Measurements from ENCODE around the gene ATXN2.
A peak's percentile ranks its signal among the peaks of the same experiment; 100 is the strongest.
"Not testable (repeated sequence)": the region's sequence is repeated elsewhere in the genome, so short reads cannot be mapped to it uniquely, and the experiment has no call there.

The ATXN2 gene

GRCh38 chr12:111413442-111414086, 185.6 kb downstream of the ATXN2 start:
- no peak for DNase-seq

GRCh38 chr12:111412830-111413441, 186.2 kb downstream of the ATXN2 start:
- DNase-seq, result no peak

GRCh38 chr12:111412007-111412829, 186.9 kb downstream of the ATXN2 start:
- no peak for DNase-seq

GRCh38 chr12:111411185-111411764, 187.8 kb downstream of the ATXN2 start:
- no peak for DNase-seq

- DNase-seq, result no peak
These were observed 188.5 kb downstream of the ATXN2 start for GRCh38 chr12:111410431-111411184.

GRCh38 chr12:111409780-111410430, 189.2 kb downstream of the ATXN2 start:
- DNase-seq, result no peak

GRCh38 chr12:111409403-111409779, 189.7 kb downstream of the ATXN2 start:
- peak; percentile 6 for DNase-seq

GRCh38 chr12:111408686-111409402, 190.3 kb downstream of the ATXN2 start:
- no peak for DNase-seq

- DNase-seq, result no peak
These were observed 191.0 kb downstream of the ATXN2 start for GRCh38 chr12:111408116-111408440.

GRCh38 chr12:111407377-111408115, 191.6 kb downstream of the ATXN2 start:
- DNase-seq, result no peak

- no peak for DNase-seq
These were observed 192.4 kb downstream of the ATXN2 start for GRCh38 chr12:111406474-111407376.

GRCh38 chr12:111405859-111406473, 193.1 kb downstream of the ATXN2 start, which contains the start of gene SH2B3:
Gene SH2B3, plus strand, starts transcription at chr12:111405923. Its CDS starts 12,223 bp downstream, at chr12:111418146.
- no peak for DNase-seq

- DNase-seq, result peak; percentile 81
These were observed 193.8 kb downstream of the ATXN2 start for GRCh38 chr12:111405149-111405858.

- DNase-seq, result no peak
These were observed 194.6 kb downstream of the ATXN2 start for GRCh38 chr12:111404362-111405148.

- not testable (repeated sequence) for DNase-seq
These were observed 196.7 kb downstream of the ATXN2 start for GRCh38 chr12:111402490-111402824.
